Measurements from ENCODE around the gene KRTAP2-1.

DNA sequence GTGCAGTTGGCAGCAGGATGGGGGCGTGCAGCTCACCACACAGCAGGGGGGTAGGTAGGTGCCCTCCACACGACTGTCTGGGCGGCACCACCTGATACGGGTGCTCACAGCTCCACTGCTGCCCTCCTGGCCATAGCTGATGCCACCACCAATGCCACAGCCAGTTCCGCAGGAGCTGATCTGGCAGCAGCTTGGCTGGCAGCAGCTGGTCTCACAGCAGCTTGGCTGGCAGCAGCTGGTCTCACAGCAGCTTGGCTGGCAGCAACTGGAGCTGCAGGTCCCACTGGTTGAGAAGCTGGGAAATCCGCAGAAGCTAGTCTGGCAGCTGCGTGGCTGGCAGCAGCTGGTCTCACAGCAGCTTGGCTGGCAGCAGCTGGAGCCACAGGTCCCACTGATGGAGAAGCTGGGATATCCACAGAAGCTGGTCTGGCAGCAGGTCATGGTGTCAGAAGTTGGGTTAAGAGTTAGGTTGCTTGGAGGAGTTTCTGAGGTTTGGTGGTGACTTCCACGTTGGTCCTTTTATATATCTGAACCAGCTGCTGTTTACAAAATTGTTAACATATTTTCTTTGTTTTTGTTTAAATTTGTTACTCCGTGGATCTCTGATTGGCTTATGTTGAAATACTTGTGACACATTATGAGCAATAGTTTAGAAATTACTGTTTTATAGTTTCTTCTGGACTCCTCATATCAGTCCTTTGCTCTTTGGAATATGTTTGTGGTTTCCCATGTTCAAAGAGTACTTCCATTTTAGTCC lies 20.2 kb downstream of the KRTAP2-1 start, which contains the start of gene KRTAP1-5:
- TF ChIP-seq POLR2A (IDR thresholded peaks at IDR 0.05; ENCODE audit: low read depth, low read length) = no peak
- TF ChIP-seq TAF1 (IDR thresholded peaks at IDR 0.05; ENCODE audit: borderline replicate concordance, low read depth, low read length) = no peak
- no peak for TF ChIP-seq POLR2AphosphoS5 (IDR thresholded peaks at IDR 0.05; ENCODE audit: low read depth, low read length)

Measured in GM12892 (cell line).